Measurements from ENCODE around the gene GIT2.

- TF ChIP-seq CTCF (IDR thresholded peaks at IDR 0.05) (no peak), POLR2A (IDR thresholded peaks at IDR 0.05) (no peak)
Measured at GRCh38 chr12:109948368-109948767, 47.8 kb downstream of the GIT2 start.
